ENCODE data around the gene SUSD1.

SUSD1 gene

DNA sequence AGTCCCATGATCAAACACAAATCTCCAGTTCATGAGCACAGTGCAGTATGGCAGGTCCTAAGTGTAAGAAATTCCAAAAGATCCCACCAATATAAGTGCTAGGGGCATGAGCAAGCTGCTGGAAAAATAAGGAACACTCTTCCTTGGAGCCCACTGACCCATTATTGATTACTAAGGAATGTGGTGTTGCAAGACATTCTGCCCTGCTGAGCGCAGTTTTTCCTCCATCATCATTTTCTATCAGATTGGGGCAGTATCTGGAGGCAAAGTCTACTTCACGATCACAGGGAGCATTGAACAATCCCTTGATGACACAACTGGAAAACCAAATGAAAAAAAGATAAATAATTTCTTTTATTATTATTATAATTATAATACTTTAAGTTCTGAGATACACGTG, 149.2 kb downstream of the SUSD1 start:
- Histone ChIP-seq H4K8ac (ENCODE audit: low read length) (no peak overlapping the region), H3K4me3 (ENCODE audit: insufficient read depth in 1 of 2, low read depth in 1 of 2, low read length in 2 of 2) (no peak overlapping the region), H3K9me3 (ENCODE audit: control insufficient read depth, low read length) (no peaks in the 10 kb centered on the region), H3K14ac (ENCODE audit: low read length in 2 of 2) (no peak overlapping the region), H2BK15ac (ENCODE audit: low read depth, poor library complexity, severe bottlenecking) (no peak overlapping the region), H3K4me1 (ENCODE audit: control insufficient read depth, insufficient read depth, low read depth, low read length) (peaks cover 11% of the 10 kb centered on the region), H3K23ac (ENCODE audit: low read length in 2 of 2) (no peak overlapping the region), H3K36me3 (ENCODE audit: control insufficient read depth in 1 of 2, insufficient read depth in 2 of 2, low read depth in 1 of 2, low read length in 2 of 2) (no peaks in the 10 kb centered on the region), H3K27ac (ENCODE audit: low read length, poor library complexity, severe bottlenecking) (no peak overlapping the region), H2BK5ac (ENCODE audit: low read depth, low read length, poor library complexity, severe bottlenecking) (no peak overlapping the region), H2AFZ (ENCODE audit: low read depth, low read length) (no peak overlapping the region), H3K79me1 (replicated peaks; ENCODE audit: low read length, poor library complexity, severe bottlenecking) (no peaks in the 10 kb centered on the region), H3K18ac (ENCODE audit: low read depth in 1 of 2, low read length in 2 of 2) (peak overlapping the region in 1 of 2 experiments; percentile 16), H3K4ac (ENCODE audit: low read depth in 1 of 2, low read length in 2 of 2) (no peak overlapping the region), H4K91ac (ENCODE audit: low read length) (no peak overlapping the region), H3K4me2 (ENCODE audit: low read length, poor library complexity, severe bottlenecking) (no peak overlapping the region), H2BK120ac (ENCODE audit: low read depth, low read length) (peak overlapping the region; percentile 19), H2AK5ac (ENCODE audit: low read length, severe bottlenecking) (peak overlapping the region; percentile 31), H2BK12ac (ENCODE audit: low read length in 2 of 2) (no peak overlapping the region), H3K27me3 (ENCODE audit: control insufficient read depth in 1 of 2, insufficient read depth in 1 of 2, low read length in 2 of 2) (no peaks in the 10 kb centered on the region), H3K9ac (ENCODE audit: low read length) (no peak overlapping the region)
- DNase-seq, result no peak
- 100% methylated on average over 2 of the region's 3 CpGs for WGBS

DNA sequence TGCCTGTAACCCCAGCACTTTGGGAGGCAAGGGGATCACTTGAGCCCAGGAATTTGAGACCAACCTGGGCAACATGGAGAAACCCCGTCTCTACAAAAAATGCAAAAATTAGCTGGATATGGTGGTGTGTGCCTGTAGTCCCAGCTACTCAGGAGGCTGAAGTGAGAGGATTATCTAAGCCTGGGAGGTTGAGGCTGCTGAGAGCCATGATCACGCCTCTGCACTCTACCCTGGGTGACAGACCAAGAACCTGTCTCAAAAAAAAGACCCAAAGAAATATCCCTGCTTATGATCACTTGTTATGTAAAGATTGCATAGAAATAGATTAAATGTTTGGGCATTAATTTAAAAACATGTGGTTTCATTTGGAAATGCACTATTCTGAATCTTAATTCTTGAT, 153.4 kb downstream of the SUSD1 start:
- Histone ChIP-seq H3K14ac (ENCODE audit: low read length in 2 of 2) (no peak overlapping the region), H3K27me3 (ENCODE audit: control insufficient read depth in 1 of 2, insufficient read depth in 1 of 2, low read length in 2 of 2) (no peaks in the 10 kb centered on the region), H3K18ac (ENCODE audit: low read depth in 1 of 2, low read length in 2 of 2) (no peak overlapping the region), H2AK5ac (ENCODE audit: low read length, severe bottlenecking) (peak overlapping the region; percentile 99), H3K36me3 (ENCODE audit: control insufficient read depth in 1 of 2, insufficient read depth in 2 of 2, low read depth in 1 of 2, low read length in 2 of 2) (no peaks in the 10 kb centered on the region), H3K23ac (ENCODE audit: low read length in 2 of 2) (no peak overlapping the region), H3K79me1 (replicated peaks; ENCODE audit: low read length, poor library complexity, severe bottlenecking) (peaks cover 5% of the 10 kb centered on the region), H2BK15ac (ENCODE audit: low read depth, poor library complexity, severe bottlenecking) (no peak overlapping the region), H3K4me3 (ENCODE audit: insufficient read depth in 1 of 2, low read depth in 1 of 2, low read length in 2 of 2) (no peak overlapping the region), H2BK12ac (ENCODE audit: low read length in 2 of 2) (no peak overlapping the region), H3K4me2 (ENCODE audit: low read length, poor library complexity, severe bottlenecking) (no peak overlapping the region), H3K9ac (ENCODE audit: low read length) (peak overlapping the region; percentile 50), H2BK5ac (ENCODE audit: low read depth, low read length, poor library complexity, severe bottlenecking) (peak overlapping the region; percentile 33), H2AFZ (ENCODE audit: low read depth, low read length) (no peak overlapping the region), H3K9me3 (ENCODE audit: control insufficient read depth, low read length) (no peaks in the 10 kb centered on the region), H3K27ac (ENCODE audit: low read length, poor library complexity, severe bottlenecking) (peak overlapping the region; percentile 97), H4K91ac (ENCODE audit: low read length) (no peak overlapping the region), H2BK120ac (ENCODE audit: low read depth, low read length) (no peak overlapping the region), H4K8ac (ENCODE audit: low read length) (no peak overlapping the region), H3K4ac (ENCODE audit: low read depth in 1 of 2, low read length in 2 of 2) (no peak overlapping the region), H3K4me1 (ENCODE audit: control insufficient read depth, insufficient read depth, low read depth, low read length) (peaks cover 8% of the 10 kb centered on the region)
- WGBS, result 100% methylated on average over 2 of the region's 2 CpGs
- no peak for DNase-seq

GRCh38 chr9:112020680-112021596, 154.2 kb downstream of the SUSD1 start:
- Histone ChIP-seq H2BK15ac (ENCODE audit: low read depth, poor library complexity, severe bottlenecking) (no peak overlapping the region), H3K18ac (ENCODE audit: low read depth in 1 of 2, low read length in 2 of 2) (peak overlapping the region in 1 of 2 experiments; percentile 24), H3K9ac (ENCODE audit: low read length) (peak overlapping the region; percentile 44), H2AK5ac (ENCODE audit: low read length, severe bottlenecking) (peak overlapping the region; percentile 98), H3K27me3 (ENCODE audit: control insufficient read depth in 1 of 2, insufficient read depth in 1 of 2, low read length in 2 of 2) (no peaks in the 10 kb centered on the region), H3K4ac (ENCODE audit: low read depth in 1 of 2, low read length in 2 of 2) (peak overlapping the region in 1 of 2 experiments; percentile 28), H3K4me1 (ENCODE audit: control insufficient read depth, insufficient read depth, low read depth, low read length) (peaks cover 8% of the 10 kb centered on the region), H3K4me3 (ENCODE audit: insufficient read depth in 1 of 2, low read depth in 1 of 2, low read length in 2 of 2) (no peak overlapping the region), H3K79me1 (replicated peaks; ENCODE audit: low read length, poor library complexity, severe bottlenecking) (peaks cover 5% of the 10 kb centered on the region), H2BK120ac (ENCODE audit: low read depth, low read length) (no peak overlapping the region), H2BK12ac (ENCODE audit: low read length in 2 of 2) (no peak overlapping the region), H3K27ac (ENCODE audit: low read length, poor library complexity, severe bottlenecking) (peak overlapping the region; percentile 97), H4K8ac (ENCODE audit: low read length) (no peak overlapping the region), H2AFZ (ENCODE audit: low read depth, low read length) (no peak overlapping the region), H4K91ac (ENCODE audit: low read length) (no peak overlapping the region), H3K14ac (ENCODE audit: low read length in 2 of 2) (no peak overlapping the region), H3K9me3 (ENCODE audit: control insufficient read depth, low read length) (no peaks in the 10 kb centered on the region), H3K23ac (ENCODE audit: low read length in 2 of 2) (no peak overlapping the region), H2BK5ac (ENCODE audit: low read depth, low read length, poor library complexity, severe bottlenecking) (peak overlapping the region; percentile 96), H3K4me2 (ENCODE audit: low read length, poor library complexity, severe bottlenecking) (no peak overlapping the region), H3K36me3 (ENCODE audit: control insufficient read depth in 1 of 2, insufficient read depth in 2 of 2, low read depth in 1 of 2, low read length in 2 of 2) (no peaks in the 10 kb centered on the region)
- peak; percentile 54 for DNase-seq
- 83% methylated on average over 10 of the region's 12 CpGs for WGBS

DNA sequence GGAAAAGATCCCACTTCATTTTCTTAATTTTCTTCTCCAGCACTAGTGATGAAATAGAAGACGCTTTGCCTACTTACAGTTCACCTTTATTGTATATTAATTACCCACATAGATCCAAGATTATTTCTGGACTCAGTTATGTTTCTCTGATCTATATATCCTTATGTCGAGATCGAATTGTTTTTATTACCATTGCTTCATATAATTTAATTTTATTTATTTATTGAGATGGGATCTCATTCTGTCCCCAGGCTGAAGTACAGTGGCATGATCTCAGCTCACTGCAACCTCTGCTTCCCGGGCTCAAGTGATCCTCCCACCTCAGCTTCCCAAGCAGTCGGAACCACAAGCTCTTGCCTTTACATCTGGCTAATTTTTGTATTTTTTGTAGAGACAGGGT, 157.2 kb downstream of the SUSD1 start:
- H2BK12ac ChIP-seq (ENCODE audit: low read length in 2 of 2), result no peak overlapping the region
- no peak overlapping the region for H2AFZ ChIP-seq (ENCODE audit: low read depth, low read length)
- H4K8ac ChIP-seq (ENCODE audit: low read length), result no peak overlapping the region
- DNase-seq, result no peak
- H3K23ac ChIP-seq (ENCODE audit: low read length in 2 of 2), result no peak overlapping the region
- 95% methylated on average over 3 of the region's 5 CpGs for WGBS
- H3K27ac ChIP-seq (ENCODE audit: low read length, poor library complexity, severe bottlenecking), result no peak overlapping the region
- H3K18ac ChIP-seq (ENCODE audit: low read depth in 1 of 2, low read length in 2 of 2), result no peak overlapping the region
- H3K9me3 ChIP-seq (ENCODE audit: control insufficient read depth, low read length), result no peaks in the 10 kb centered on the region
- no peak overlapping the region for H3K14ac ChIP-seq (ENCODE audit: low read length in 2 of 2)
- H3K27me3 ChIP-seq (ENCODE audit: control insufficient read depth in 1 of 2, insufficient read depth in 1 of 2, low read length in 2 of 2), result no peaks in the 10 kb centered on the region
- H4K91ac ChIP-seq (ENCODE audit: low read length), result no peak overlapping the region
- no peak overlapping the region for H3K4me2 ChIP-seq (ENCODE audit: low read length, poor library complexity, severe bottlenecking)
- H3K79me1 ChIP-seq (replicated peaks; ENCODE audit: low read length, poor library complexity, severe bottlenecking), result peaks cover 11% of the 10 kb centered on the region
- no peak overlapping the region for H2BK120ac ChIP-seq (ENCODE audit: low read depth, low read length)
- H3K4me3 ChIP-seq (ENCODE audit: insufficient read depth in 1 of 2, low read depth in 1 of 2, low read length in 2 of 2), result no peak overlapping the region
- no peak overlapping the region for H3K9ac ChIP-seq (ENCODE audit: low read length)
- no peak overlapping the region for H3K4ac ChIP-seq (ENCODE audit: low read depth in 1 of 2, low read length in 2 of 2)
- H3K4me1 ChIP-seq (ENCODE audit: control insufficient read depth, insufficient read depth, low read depth, low read length), result peaks cover 8% of the 10 kb centered on the region
- no peak overlapping the region for H2BK15ac ChIP-seq (ENCODE audit: low read depth, poor library complexity, severe bottlenecking)
- H2BK5ac ChIP-seq (ENCODE audit: low read depth, low read length, poor library complexity, severe bottlenecking), result no peak overlapping the region
- no peak overlapping the region for H2AK5ac ChIP-seq (ENCODE audit: low read length, severe bottlenecking)
- no peaks in the 10 kb centered on the region for H3K36me3 ChIP-seq (ENCODE audit: control insufficient read depth in 1 of 2, insufficient read depth in 2 of 2, low read depth in 1 of 2, low read length in 2 of 2)
